ENCODE data around the gene ZCCHC17.

GRCh38 chr1:31407029-31407626 lies 110.3 kb downstream of the ZCCHC17 start:
- TF ChIP-seq, protein P1, sequence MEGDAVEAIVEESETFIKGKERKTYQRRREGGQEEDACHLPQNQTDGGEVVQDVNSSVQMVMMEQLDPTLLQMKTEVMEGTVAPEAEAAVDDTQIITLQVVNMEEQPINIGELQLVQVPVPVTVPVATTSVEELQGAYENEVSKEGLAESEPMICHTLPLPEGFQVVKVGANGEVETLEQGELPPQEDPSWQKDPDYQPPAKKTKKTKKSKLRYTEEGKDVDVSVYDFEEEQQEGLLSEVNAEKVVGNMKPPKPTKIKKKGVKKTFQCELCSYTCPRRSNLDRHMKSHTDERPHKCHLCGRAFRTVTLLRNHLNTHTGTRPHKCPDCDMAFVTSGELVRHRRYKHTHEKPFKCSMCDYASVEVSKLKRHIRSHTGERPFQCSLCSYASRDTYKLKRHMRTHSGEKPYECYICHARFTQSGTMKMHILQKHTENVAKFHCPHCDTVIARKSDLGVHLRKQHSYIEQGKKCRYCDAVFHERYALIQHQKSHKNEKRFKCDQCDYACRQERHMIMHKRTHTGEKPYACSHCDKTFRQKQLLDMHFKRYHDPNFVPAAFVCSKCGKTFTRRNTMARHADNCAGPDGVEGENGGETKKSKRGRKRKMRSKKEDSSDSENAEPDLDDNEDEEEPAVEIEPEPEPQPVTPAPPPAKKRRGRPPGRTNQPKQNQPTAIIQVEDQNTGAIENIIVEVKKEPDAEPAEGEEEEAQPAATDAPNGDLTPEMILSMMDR (conservative IDR thresholded peaks at IDR 0.05; ENCODE audit: low read depth, low read length) = no peak
- TF ChIP-seq EZH2 (IDR thresholded peaks at IDR 0.05; ENCODE audit: borderline replicate concordance, low read depth, low read length, poor library complexity, severe bottlenecking) = no peak
